Raji (cell line): Measurements from ENCODE around the gene SLC11A2.

Experiments used
- POLR2A ChIP-seq: IDR thresholded peaks from 2 replicates; pipeline ENCODE4 v1.6.1; 2011; ENCODE audit warnings: low read depth, low read length, control low read depth; ENCODE audit not compliant: insufficient read depth

SLC11A2 gene

GRCh38 chr12:50984586-50985298 lies 41.4 kb downstream of the SLC11A2 start:
- TF ChIP-seq POLR2A: no peak

GRCh38 chr12:50981319-50982239 lies 44.6 kb downstream of the SLC11A2 start:
- TF ChIP-seq POLR2A: no peak

GRCh38 chr12:50980545-50980944 lies 45.6 kb downstream of the SLC11A2 start:
- TF ChIP-seq POLR2A: no peak

- TF ChIP-seq POLR2A: no peak
Observed at GRCh38 chr12:50979369-50980052, 46.7 kb downstream of the SLC11A2 start.

GRCh38 chr12:50971946-50972345 lies 54.2 kb downstream of the SLC11A2 start:
- no peak for TF ChIP-seq POLR2A

GRCh38 chr12:50964432-50964831 lies 61.8 kb downstream of the SLC11A2 start:
- TF ChIP-seq POLR2A: no peak

GRCh38 chr12:50961708-50962107 lies 64.5 kb downstream of the SLC11A2 start:
- TF ChIP-seq POLR2A: no peak

- no peak for TF ChIP-seq POLR2A
Observed at GRCh38 chr12:50960130-50960529, 66.1 kb downstream of the SLC11A2 start.

- no peak for TF ChIP-seq POLR2A
Observed at GRCh38 chr12:50955697-50956096, 70.5 kb downstream of the SLC11A2 start.

GRCh38 chr12:50955288-50955687 lies 70.9 kb downstream of the SLC11A2 start:
- no peak for TF ChIP-seq POLR2A

GRCh38 chr12:50953047-50953446 lies 73.1 kb downstream of the SLC11A2 start:
- no peak for TF ChIP-seq POLR2A

GRCh38 chr12:50952510-50952909 lies 73.7 kb downstream of the SLC11A2 start, which contains the start of gene HIGD1C:
HIGD1C (plus strand) TSS chr12:50952544; CDS start chr12:50953999, 1,455 bp downstream.
- no peak for TF ChIP-seq POLR2A

GRCh38 chr12:50951112-50951511 lies 75.1 kb downstream of the SLC11A2 start:
- no peak for TF ChIP-seq POLR2A

- no peak for TF ChIP-seq POLR2A
Observed at GRCh38 chr12:50949801-50950302, 76.3 kb downstream of the SLC11A2 start.

GRCh38 chr12:50948798-50949197 lies 77.4 kb downstream of the SLC11A2 start:
- TF ChIP-seq POLR2A: no peak
